ENCODE results near the gene PMEL.

- TF ChIP-seq CTCF (IDR thresholded peaks at IDR 0.05) (no peak), EZH2 (IDR thresholded peaks at IDR 0.05; ENCODE audit: borderline replicate concordance, insufficient read depth, low read depth, low read length, poor library complexity, severe bottlenecking) (no peak)
These were observed 10.5 kb downstream of the PMEL start for GRCh38 chr12:55955344-55955743.
